Lower lobe of right lung (tissue), 2 donors: ENCODE data around the gene LRP1B. TPM values are rescaled to one million over a fixed set of nuclear protein-coding genes. Genes with fewer than 3 reads are reported as not detected.

Experiments used
- ATAC-seq, 2 donors: fragments of 200-7000 bp; cut with Tn5 transposase; one replicate each; pipeline ENCODE4 v1.9.1; 2020 to 2022; ENCODE audit warnings: mild to moderate bottlenecking in 2 of 2, moderate library complexity in 2 of 2
- DNase-seq: peaks from one replicate; pipeline ENCODE4 v3.0.0-alpha.2; 2020
- H3K27ac ChIP-seq: fragments of 200-600 bp; one replicate; pipeline ENCODE4 v1.8.0; 2022
- H3K27me3 ChIP-seq: fragments of 200-600 bp; one replicate; pipeline ENCODE4 v1.8.0; 2022; ENCODE audit warnings: low read depth
- H3K36me3 ChIP-seq: fragments of 200-600 bp; one replicate; pipeline ENCODE4 v1.8.0; 2022; ENCODE audit warnings: mild to moderate bottlenecking
- H3K4me1 ChIP-seq: fragments of 200-600 bp; one replicate; pipeline ENCODE4 v1.8.0; 2022
- H3K4me3 ChIP-seq: fragments of 200-600 bp; one replicate; pipeline ENCODE4 v1.8.0; 2022; ENCODE audit warnings: mild to moderate bottlenecking
- H3K9me3 ChIP-seq: fragments of 200-600 bp; one replicate; pipeline ENCODE4 v1.8.0; 2022
- intact Hi-C: fragments of 100-400 bp; cut with DNase I; formaldehyde crosslinking; loops from one replicate; pipeline ENCODE4 v1.11.0; 2022
- total RNA-seq: library from RNA; stranded (reverse); fragmentation: NEBNext Ultra II Directional; extraction: Animal tissue kit (Norgen Biotek cat#: 25700); gene quantifications from one replicate; pipeline ENCODE4 v1.2.1, GENCODE V29; 2021
- TF ChIP-seq, protein P1 (sequence below): fragments of 200-600 bp; IDR thresholded peaks from one replicate; pipeline ENCODE4 v1.8.0; 2022; ENCODE audit warnings: antibody characterized with exemption, mild to moderate bottlenecking
- donor health status: DM: no; HTN: yes; CAD: no; lungs with severe emphysema.

Gene LRP1B
- total RNA-seq, 1 donor from 2014 or later, result 0.09 TPM

GRCh38 chr2:140905083-140905781 is 1225.6 kb downstream of the LRP1B start:
- H3K9me3 ChIP-seq, result no peaks in the 10 kb centered on the region
- DNase-seq (no peak), ATAC-seq (no peak)
- intact Hi-C loops, result no loop called here
- H3K27me3 ChIP-seq, result no peaks in the 10 kb centered on the region
- TF ChIP-seq, protein P1, sequence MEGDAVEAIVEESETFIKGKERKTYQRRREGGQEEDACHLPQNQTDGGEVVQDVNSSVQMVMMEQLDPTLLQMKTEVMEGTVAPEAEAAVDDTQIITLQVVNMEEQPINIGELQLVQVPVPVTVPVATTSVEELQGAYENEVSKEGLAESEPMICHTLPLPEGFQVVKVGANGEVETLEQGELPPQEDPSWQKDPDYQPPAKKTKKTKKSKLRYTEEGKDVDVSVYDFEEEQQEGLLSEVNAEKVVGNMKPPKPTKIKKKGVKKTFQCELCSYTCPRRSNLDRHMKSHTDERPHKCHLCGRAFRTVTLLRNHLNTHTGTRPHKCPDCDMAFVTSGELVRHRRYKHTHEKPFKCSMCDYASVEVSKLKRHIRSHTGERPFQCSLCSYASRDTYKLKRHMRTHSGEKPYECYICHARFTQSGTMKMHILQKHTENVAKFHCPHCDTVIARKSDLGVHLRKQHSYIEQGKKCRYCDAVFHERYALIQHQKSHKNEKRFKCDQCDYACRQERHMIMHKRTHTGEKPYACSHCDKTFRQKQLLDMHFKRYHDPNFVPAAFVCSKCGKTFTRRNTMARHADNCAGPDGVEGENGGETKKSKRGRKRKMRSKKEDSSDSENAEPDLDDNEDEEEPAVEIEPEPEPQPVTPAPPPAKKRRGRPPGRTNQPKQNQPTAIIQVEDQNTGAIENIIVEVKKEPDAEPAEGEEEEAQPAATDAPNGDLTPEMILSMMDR, result no peak
- no peak overlapping the region for H3K27ac ChIP-seq
- H3K4me3 ChIP-seq, result no peak overlapping the region
- H3K4me1 ChIP-seq, result no peaks in the 10 kb centered on the region
- H3K36me3 ChIP-seq, result no peaks in the 10 kb centered on the region

- DNase-seq, result no peak
- Histone ChIP-seq H3K4me1 (no peaks in the 10 kb centered on the region), H3K9me3 (no peaks in the 10 kb centered on the region), H3K27ac (no peak overlapping the region), H3K4me3 (no peak overlapping the region), H3K36me3 (no peaks in the 10 kb centered on the region), H3K27me3 (no peaks in the 10 kb centered on the region)
- no peak for ATAC-seq
- intact Hi-C loops, result no loop called here
- TF ChIP-seq, protein P1, result no peak
Measured at GRCh38 chr2:140895378-140895777, 1235.4 kb downstream of the LRP1B start.

DNA sequence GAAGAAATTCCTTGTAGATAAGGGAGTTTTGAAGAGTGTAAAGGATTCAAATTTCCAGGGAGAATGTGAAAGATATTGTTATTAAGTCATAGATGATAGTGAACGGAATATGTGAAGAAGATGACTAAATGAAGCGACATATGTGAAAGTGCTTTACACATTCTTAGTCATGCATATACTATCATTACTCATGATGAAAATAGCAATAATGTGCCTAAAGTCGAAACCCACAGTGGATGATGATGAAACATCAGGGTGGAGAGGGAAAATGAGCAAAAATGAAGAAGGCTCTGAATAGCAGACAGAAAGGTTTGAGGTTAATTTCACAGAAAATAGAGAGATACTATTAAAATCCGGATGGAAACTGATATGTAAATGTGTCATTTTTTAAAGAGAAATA is 1237.1 kb downstream of the LRP1B start:
- TF ChIP-seq, protein P1, result no peak
- Histone ChIP-seq H3K27me3 (no peaks in the 10 kb centered on the region), H3K4me3 (no peak overlapping the region)

GRCh38 chr2:140892911-140893637 is 1237.7 kb downstream of the LRP1B start:
- no peaks in the 10 kb centered on the region for H3K27me3 ChIP-seq
- H3K4me1 ChIP-seq, result no peaks in the 10 kb centered on the region
- ATAC-seq (no peak), DNase-seq (no peak)
- intact Hi-C loops, result no loop called here
- H3K4me3 ChIP-seq, result no peak overlapping the region
- TF ChIP-seq, protein P1, result no peak
- no peaks in the 10 kb centered on the region for H3K9me3 ChIP-seq
- H3K27ac ChIP-seq, result no peak overlapping the region
- no peaks in the 10 kb centered on the region for H3K36me3 ChIP-seq

More for the DNA sequence above, 1237.1 kb downstream of the LRP1B start:
- Histone ChIP-seq H3K36me3 (no peaks in the 10 kb centered on the region), H3K9me3 (no peaks in the 10 kb centered on the region), H3K27ac (no peak overlapping the region), H3K4me1 (no peaks in the 10 kb centered on the region)
- ATAC-seq, result no peak
- no peak for DNase-seq
- intact Hi-C loops, result no loop called here

- no peaks in the 10 kb centered on the region for H3K9me3 ChIP-seq
- intact Hi-C loops, result no loop called here
- no peaks in the 10 kb centered on the region for H3K36me3 ChIP-seq
- no peak for ATAC-seq
- no peaks in the 10 kb centered on the region for H3K27me3 ChIP-seq
- no peak overlapping the region for H3K27ac ChIP-seq
- no peak overlapping the region for H3K4me3 ChIP-seq
- H3K4me1 ChIP-seq, result no peaks in the 10 kb centered on the region
- TF ChIP-seq, protein P1, result no peak
- no peak for DNase-seq
Measured at GRCh38 chr2:140892436-140892835, 1238.4 kb downstream of the LRP1B start.
